ENCODE measurements around the gene PDE8B.

The PDE8B gene

GRCh38 chr5:77316871-77317661 lies 106.6 kb downstream of the PDE8B start:
- DNase-seq (ENCODE audit: low read depth in 2 of 2, low spot score in 1 of 2): no peak

GRCh38 chr5:77318060-77318459 lies 107.6 kb downstream of the PDE8B start:
- no peak for DNase-seq (ENCODE audit: low read depth in 2 of 2, low spot score in 1 of 2)

- no peak for DNase-seq (ENCODE audit: low read depth in 2 of 2, low spot score in 1 of 2)
Observed at GRCh38 chr5:77319117-77319804, 108.8 kb downstream of the PDE8B start.

- no peak for DNase-seq (ENCODE audit: low read depth in 2 of 2, low spot score in 1 of 2)
Observed at GRCh38 chr5:77321793-77322394, 111.4 kb downstream of the PDE8B start.

- DNase-seq (ENCODE audit: low read depth in 2 of 2, low spot score in 1 of 2): no peak
Observed at GRCh38 chr5:77322406-77322805, 111.9 kb downstream of the PDE8B start.

- DNase-seq (ENCODE audit: low read depth in 2 of 2, low spot score in 1 of 2): no peak
Observed at GRCh38 chr5:77325921-77326541, 115.6 kb downstream of the PDE8B start.

- DNase-seq (ENCODE audit: low read depth in 2 of 2, low spot score in 1 of 2): no peak
Observed at GRCh38 chr5:77326986-77327734, 116.7 kb downstream of the PDE8B start.

- DNase-seq (ENCODE audit: low read depth in 2 of 2, low spot score in 1 of 2): no peak
Observed at GRCh38 chr5:77328930-77329647, 118.6 kb downstream of the PDE8B start.

- no peak for DNase-seq (ENCODE audit: low read depth in 2 of 2, low spot score in 1 of 2)
Observed at GRCh38 chr5:77329664-77330430, 119.4 kb downstream of the PDE8B start.

- DNase-seq (ENCODE audit: low read depth in 2 of 2, low spot score in 1 of 2): no peak
Observed at GRCh38 chr5:77333036-77333435, 122.6 kb downstream of the PDE8B start.

- no peak for DNase-seq (ENCODE audit: low read depth in 2 of 2, low spot score in 1 of 2)
Observed at GRCh38 chr5:77333451-77334123, 123.1 kb downstream of the PDE8B start.

- no peak for DNase-seq (ENCODE audit: low read depth in 2 of 2, low spot score in 1 of 2)
Observed at GRCh38 chr5:77337246-77337645, 126.8 kb downstream of the PDE8B start.

GRCh38 chr5:77337686-77338085 lies 127.2 kb downstream of the PDE8B start:
- no peak for DNase-seq (ENCODE audit: low read depth in 2 of 2, low spot score in 1 of 2)

- no peak for DNase-seq (ENCODE audit: low read depth in 2 of 2, low spot score in 1 of 2)
Observed at GRCh38 chr5:77339337-77339890, 128.9 kb downstream of the PDE8B start.

GRCh38 chr5:77343165-77343564 lies 132.7 kb downstream of the PDE8B start:
- no peak for DNase-seq (ENCODE audit: low read depth in 2 of 2, low spot score in 1 of 2)

GRCh38 chr5:77347435-77348098 lies 137.1 kb downstream of the PDE8B start:
- no peak for DNase-seq (ENCODE audit: low read depth in 2 of 2, low spot score in 1 of 2)

GRCh38 chr5:77353251-77353650 lies 142.8 kb downstream of the PDE8B start:
- no peak for DNase-seq (ENCODE audit: low read depth in 2 of 2, low spot score in 1 of 2)

GRCh38 chr5:77354454-77354853 lies 144.0 kb downstream of the PDE8B start:
- DNase-seq (ENCODE audit: low read depth in 2 of 2, low spot score in 1 of 2): no peak
